Breast epithelium (tissue), 4 donors: Measurements from ENCODE around the gene JAG1. TPM values are rescaled to one million over a fixed set of nuclear protein-coding genes. Genes with fewer than 3 reads are reported as not detected.
A peak's percentile ranks its signal among the peaks of the same experiment; 100 is the strongest.

ENCODE experiments used
- DNase-seq, 2 donors: peaks; one replicate each; pipeline ENCODE4 v3.0.0-alpha.2; 2019; ENCODE audit warnings: low spot score in 2 of 2
- H3K27ac ChIP-seq, 2 donors: fragments of 200-600 bp; sonication (generic) in 1 of 2; one replicate each; pipeline ENCODE4 v1.5.1; 2016 to 2019; ENCODE audit warnings: mild to moderate bottlenecking in 1 of 2
- H3K27me3 ChIP-seq, 2 donors: fragments of 200-600 bp; sonication (generic) in 1 of 2; one replicate each; pipeline versions ENCODE4 v1.5.1 to v1.6.0; 2017 to 2019; ENCODE audit warnings: control low read depth in 1 of 2, mild to moderate bottlenecking in 1 of 2
- H3K36me3 ChIP-seq: fragments of 200-600 bp; one replicate; pipeline ENCODE4 v1.5.1; 2019
- H3K4me1 ChIP-seq, 2 donors: fragments of 200-600 bp; sonication (generic); one replicate each; pipeline ENCODE4 v1.5.1; 2016 to 2019; ENCODE audit warnings: control low read depth in 1 of 2
- H3K4me3 ChIP-seq, 3 donors: fragments of 200-600 bp; sonication (generic); 1 replicate in 2 of 3; 2 replicates in 1 of 3; pipeline ENCODE4 v1.5.1; 2016 to 2019; ENCODE audit warnings: mild to moderate bottlenecking in 3 of 3, moderate library complexity in 2 of 3
- H3K9me3 ChIP-seq, 2 donors: fragments of 200-600 bp; sonication (generic) in 1 of 2; one replicate each; pipeline ENCODE4 v1.5.1; 2016 to 2019; ENCODE audit warnings: control low read depth in 1 of 2
- POLR2A ChIP-seq: fragments of 450-650 bp; IDR thresholded peaks from one replicate; pipeline ENCODE4 v1.6.1; 2016; ENCODE audit warnings: antibody characterized with exemption, mild to moderate bottlenecking, moderate library complexity
- POLR2AphosphoS5 ChIP-seq, 3 donors: sonication (generic); formaldehyde crosslinking; IDR thresholded peaks; one replicate each; pipeline ENCODE4 v1.6.1; 2017; ENCODE audit warnings: antibody characterized with exemption in 3 of 3
- intact Hi-C: fragments of 100-400 bp; cut with DNase I; formaldehyde crosslinking; loops from one replicate; pipeline ENCODE4 v1.15.1; 2023; ENCODE audit warnings: low total_unique reads
- total RNA-seq, 3 donors: library from RNA; depleted of rRNA; stranded (reverse); fragments of >200 nt; gene quantifications; one replicate each; pipeline ENCODE4 v1.1.0, GENCODE V29; 2016
- TF ChIP-seq, protein P1 (sequence below), 3 donors: fragments of 450-650 bp; IDR thresholded peaks; one replicate each; pipeline ENCODE4 v1.5.1; 2016 to 2017; ENCODE audit warnings: antibody characterized with exemption in 3 of 3, mild to moderate bottlenecking in 3 of 3, moderate library complexity in 3 of 3

The JAG1 gene
- total RNA-seq, 3 donors from 2014 or later: 49.0 to 97.9 (median 75.7) TPM

GRCh38 chr20:10666221-10667076 is 7.3 kb downstream of the JAG1 start:
- intact Hi-C loops: no loop called here
- Histone ChIP-seq H3K4me3 (peak overlapping the region in 2 of 3 donors; percentile 23 to 49), H3K36me3 (no peaks in the 10 kb centered on the region), H3K4me1 (peaks cover 4 to 16% of the 10 kb centered on the region in 2 donors), H3K27me3 (no peaks in the 10 kb centered on the region), H3K27ac (peak overlapping the region; percentile 77 to 87), H3K9me3 (no peaks in the 10 kb centered on the region)
- peak in 1 of 2 donors; percentile 78 for DNase-seq
- TF ChIP-seq POLR2AphosphoS5 (IDR thresholded peaks at IDR 0.05) (peak in 1 of 3 donors; percentile 27), POLR2A (no peak)
- TF ChIP-seq, protein P1, sequence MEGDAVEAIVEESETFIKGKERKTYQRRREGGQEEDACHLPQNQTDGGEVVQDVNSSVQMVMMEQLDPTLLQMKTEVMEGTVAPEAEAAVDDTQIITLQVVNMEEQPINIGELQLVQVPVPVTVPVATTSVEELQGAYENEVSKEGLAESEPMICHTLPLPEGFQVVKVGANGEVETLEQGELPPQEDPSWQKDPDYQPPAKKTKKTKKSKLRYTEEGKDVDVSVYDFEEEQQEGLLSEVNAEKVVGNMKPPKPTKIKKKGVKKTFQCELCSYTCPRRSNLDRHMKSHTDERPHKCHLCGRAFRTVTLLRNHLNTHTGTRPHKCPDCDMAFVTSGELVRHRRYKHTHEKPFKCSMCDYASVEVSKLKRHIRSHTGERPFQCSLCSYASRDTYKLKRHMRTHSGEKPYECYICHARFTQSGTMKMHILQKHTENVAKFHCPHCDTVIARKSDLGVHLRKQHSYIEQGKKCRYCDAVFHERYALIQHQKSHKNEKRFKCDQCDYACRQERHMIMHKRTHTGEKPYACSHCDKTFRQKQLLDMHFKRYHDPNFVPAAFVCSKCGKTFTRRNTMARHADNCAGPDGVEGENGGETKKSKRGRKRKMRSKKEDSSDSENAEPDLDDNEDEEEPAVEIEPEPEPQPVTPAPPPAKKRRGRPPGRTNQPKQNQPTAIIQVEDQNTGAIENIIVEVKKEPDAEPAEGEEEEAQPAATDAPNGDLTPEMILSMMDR (IDR thresholded peaks at IDR 0.05): no peak

DNA sequence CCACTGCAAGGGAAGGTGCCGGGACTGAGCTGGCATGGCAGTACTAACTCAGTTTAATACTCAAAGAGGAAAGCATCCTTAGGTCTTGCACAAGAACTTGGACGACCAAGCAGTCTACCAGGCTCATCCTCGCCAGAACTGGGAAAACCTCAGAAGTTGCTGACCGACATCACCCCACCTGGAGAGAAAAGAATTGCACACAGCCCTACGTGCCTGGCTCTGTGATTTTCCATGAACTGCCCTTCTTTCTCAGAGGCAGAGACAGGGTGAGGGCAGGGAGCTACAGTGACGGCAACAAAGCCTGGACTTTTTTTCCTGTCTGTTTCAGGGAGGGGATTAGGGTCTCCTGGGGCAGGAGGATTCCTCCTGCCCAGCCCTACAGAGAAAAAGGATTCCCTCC is 8.0 kb downstream of the JAG1 start:
- intact Hi-C loops: no loop called here
- H3K36me3 ChIP-seq: no peaks in the 10 kb centered on the region
- no peaks in the 10 kb centered on the region for H3K27me3 ChIP-seq
- H3K4me1 ChIP-seq: peaks cover 4 to 16% of the 10 kb centered on the region in 2 donors
- DNase-seq: peak in 1 of 2 donors; percentile 78
- TF ChIP-seq POLR2A: no peak
- TF ChIP-seq, protein P1 (IDR thresholded peaks at IDR 0.05): peak in 2 of 3 donors; percentile 27 to 28
- peak in 1 of 3 donors; percentile 28 for TF ChIP-seq POLR2AphosphoS5 (IDR thresholded peaks at IDR 0.05)
- no peaks in the 10 kb centered on the region for H3K9me3 ChIP-seq
- H3K4me3 ChIP-seq: peak overlapping the region in 1 of 3 donors; percentile 49
- peak overlapping the region; percentile 77 to 87 for H3K27ac ChIP-seq

- Histone ChIP-seq H3K36me3 (no peaks in the 10 kb centered on the region), H3K27me3 (no peaks in the 10 kb centered on the region), H3K27ac (peak overlapping the region; percentile 45 to 87), H3K9me3 (no peaks in the 10 kb centered on the region), H3K4me3 (peak overlapping the region in 1 of 3 donors; percentile 49), H3K4me1 (peaks cover 4 to 16% of the 10 kb centered on the region in 2 donors)
- intact Hi-C loops: no loop called here
- DNase-seq: no peak
- no peak for TF ChIP-seq POLR2AphosphoS5 (IDR thresholded peaks at IDR 0.05)
- TF ChIP-seq, protein P1 (IDR thresholded peaks at IDR 0.05): no peak
- no peak for TF ChIP-seq POLR2A
Observed at GRCh38 chr20:10665027-10665561, 8.7 kb downstream of the JAG1 start.

- H3K27ac ChIP-seq: peak overlapping the region in 1 of 2 donors; percentile 87
- no peak for DNase-seq
- intact Hi-C loops: no loop called here
- H3K4me3 ChIP-seq: no peak overlapping the region
- no peaks in the 10 kb centered on the region for H3K27me3 ChIP-seq
- peaks cover 4 to 16% of the 10 kb centered on the region in 2 donors for H3K4me1 ChIP-seq
- no peaks in the 10 kb centered on the region for H3K9me3 ChIP-seq
- TF ChIP-seq POLR2AphosphoS5 (IDR thresholded peaks at IDR 0.05): no peak
- TF ChIP-seq, protein P1 (IDR thresholded peaks at IDR 0.05): no peak
- TF ChIP-seq POLR2A: no peak
- no peaks in the 10 kb centered on the region for H3K36me3 ChIP-seq
Observed at GRCh38 chr20:10663756-10664155, 10.0 kb downstream of the JAG1 start.
